GM19193 (cell line): ENCODE data around the gene WDR38.

Experiments used
- POLR2A ChIP-seq: IDR thresholded peaks from 4 replicates; pipeline ENCODE4 v1.6.1; 2011; ENCODE audit not compliant: insufficient read depth, insufficient read length; ENCODE audit errors: extremely low read depth

WDR38 gene

DNA sequence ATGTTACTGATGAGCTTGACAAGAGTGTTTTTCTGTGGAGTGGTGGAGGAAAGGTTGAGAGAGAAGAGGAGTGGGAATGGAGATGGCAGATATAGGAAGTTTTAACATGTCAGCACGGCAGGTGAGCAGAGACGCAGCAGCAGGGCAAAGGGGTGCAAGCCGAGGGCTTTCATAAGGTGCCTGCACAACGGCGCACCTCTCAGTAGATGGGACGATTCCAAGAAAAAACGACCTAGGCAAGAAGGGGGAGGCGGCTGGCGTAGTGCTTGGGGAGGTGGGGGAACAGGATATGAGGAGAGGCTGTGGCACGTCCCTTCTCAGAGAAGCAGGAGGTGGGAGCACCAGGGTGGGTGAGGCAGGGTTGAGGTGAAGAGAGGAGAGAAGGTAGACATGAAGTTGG is 33.2 kb downstream of the WDR38 start:
- TF ChIP-seq POLR2A = no peak

DNA sequence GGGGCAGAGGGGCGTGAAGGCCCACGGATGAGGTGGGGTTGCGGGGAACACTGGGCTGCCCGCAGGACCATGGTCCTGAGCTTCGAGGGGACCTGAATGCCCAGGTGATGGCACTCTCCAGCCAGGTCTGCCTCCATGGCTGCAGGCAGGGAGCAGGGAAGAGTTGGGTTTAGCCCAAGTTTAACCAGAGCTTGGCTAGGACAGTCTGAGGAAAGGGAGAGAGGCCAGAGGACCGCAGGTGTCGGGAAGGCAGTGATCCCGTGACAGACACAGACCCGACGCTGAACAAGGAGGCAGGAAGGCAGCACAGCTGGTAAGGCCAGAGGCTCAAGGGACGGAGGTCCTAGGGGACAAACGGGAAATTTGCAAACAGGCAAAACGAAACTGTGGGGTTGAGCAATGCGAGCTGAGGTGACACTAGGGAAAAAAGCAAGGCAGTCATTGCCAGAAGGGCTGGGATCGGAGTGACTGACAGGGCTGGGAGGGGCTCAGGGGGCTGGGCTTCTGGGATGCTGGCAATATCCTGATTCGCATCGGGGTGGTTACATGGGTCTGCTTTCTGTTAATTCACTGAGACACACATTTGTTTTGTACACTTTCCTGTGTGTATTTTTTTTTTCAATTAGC is 33.7 kb downstream of the WDR38 start:
- no peak for TF ChIP-seq POLR2A

DNA sequence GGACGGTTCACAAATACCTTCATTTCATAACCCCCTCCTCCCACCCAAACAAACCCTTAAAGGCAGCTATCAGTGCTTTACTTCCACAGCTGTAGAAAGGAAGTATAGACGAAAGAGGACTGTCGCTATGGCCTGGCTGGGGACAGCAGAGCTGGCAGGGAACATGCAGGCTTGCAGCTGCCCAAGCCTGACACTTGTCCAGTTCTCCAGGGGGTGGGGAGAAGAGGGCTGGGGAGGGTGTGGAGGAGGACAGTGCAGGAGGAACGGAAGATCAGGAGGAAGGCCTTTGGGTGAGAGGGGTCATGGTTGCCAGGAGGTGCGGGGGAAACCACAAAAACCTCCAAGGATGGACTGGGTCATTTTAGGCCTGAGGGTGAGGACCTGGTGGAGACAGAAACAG is 34.6 kb downstream of the WDR38 start:
- TF ChIP-seq POLR2A = no peak

DNA sequence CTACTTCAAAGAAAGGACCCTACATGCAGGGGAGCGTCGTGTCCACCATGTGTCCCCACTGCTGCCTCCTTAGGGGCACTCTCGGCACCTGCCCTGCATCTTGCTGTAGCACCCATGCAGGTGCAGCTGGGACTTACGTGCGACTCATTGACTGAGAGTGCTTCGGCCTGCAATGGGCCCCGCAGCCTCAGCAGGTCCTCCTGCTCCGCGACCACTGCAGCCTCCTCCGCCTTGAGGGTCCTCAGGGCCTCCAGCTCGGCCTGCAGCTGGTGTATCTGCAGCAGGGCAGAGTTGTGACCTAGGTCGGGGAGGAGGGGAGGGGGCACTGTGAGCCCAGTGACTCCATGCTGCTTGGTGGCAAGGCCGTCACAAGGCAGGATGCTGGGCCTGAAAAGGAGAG is 35.7 kb downstream of the WDR38 start:
- no peak for TF ChIP-seq POLR2A

DNA sequence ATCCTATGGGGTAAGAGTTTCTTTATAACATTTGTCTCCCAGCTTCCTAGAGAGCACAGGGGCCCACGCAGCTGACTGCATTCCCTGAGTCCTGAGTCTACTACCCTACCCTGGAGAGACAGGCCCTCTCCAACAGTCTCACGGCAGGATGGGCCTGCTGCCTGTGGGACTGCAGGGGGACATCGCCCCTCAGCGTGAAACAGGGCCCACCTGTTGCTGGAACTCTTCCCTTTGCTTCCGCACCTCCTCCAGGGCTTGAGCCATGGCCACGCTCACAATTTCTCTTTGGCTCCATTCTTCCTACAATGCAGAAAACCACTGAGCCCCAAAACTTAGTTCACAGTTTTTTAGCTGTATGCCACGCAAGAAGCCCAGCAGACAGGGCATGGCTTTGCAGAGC is 36.9 kb downstream of the WDR38 start:
- TF ChIP-seq POLR2A = no peak

DNA sequence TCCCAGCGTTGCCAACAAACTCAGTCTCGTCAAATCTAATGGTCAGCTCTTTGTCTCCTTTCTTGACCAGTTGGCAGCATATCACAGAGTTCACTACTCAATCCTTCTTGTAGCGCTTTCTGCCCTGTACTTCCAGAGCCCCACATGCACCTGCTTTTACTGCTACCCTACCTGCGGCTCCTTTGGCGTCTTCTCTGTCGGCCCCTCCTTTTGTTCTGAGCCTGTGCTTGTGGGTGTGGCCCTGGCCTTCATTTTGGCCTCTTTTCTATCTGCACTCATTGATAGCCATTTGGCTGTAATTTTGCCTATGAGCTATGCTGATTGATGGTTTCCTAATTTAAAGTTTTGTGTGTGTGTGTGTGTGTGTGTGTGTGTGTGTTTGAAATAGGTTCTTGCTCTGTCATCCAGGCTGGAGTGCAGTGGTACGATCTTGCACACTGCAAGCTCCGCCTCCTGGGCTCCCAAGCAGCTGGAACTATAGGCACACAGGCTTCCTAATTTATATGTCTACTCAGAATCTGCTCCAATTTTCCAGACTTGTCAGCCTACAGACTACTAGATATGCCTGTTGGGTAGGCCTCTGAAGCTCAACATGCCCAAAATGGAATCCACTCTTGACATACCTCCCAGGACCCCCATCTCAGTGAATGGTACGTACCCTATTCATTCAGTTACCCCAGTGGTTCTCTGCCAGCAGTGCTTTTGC is 40.9 kb downstream of the WDR38 start:
- TF ChIP-seq POLR2A = no peak

DNA sequence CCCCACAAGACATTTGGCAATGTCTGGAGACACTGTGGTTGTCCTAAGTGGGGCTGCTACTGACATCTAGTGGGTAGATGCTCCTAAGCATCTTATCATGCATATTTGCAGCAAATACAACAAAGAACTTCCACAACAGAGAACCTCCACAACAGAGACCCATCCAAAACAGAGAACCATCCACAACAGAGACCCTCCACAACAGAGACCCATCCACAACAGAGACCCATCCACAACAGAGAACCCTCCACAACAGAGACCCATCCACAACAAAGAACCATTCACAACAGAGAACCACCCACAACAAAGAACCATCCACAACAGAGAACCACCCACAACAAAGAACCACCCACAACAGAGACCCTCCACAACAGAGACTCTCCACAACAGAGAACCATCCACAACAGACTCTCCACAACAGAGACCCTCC is 41.5 kb downstream of the WDR38 start:
- TF ChIP-seq POLR2A = no peak

DNA sequence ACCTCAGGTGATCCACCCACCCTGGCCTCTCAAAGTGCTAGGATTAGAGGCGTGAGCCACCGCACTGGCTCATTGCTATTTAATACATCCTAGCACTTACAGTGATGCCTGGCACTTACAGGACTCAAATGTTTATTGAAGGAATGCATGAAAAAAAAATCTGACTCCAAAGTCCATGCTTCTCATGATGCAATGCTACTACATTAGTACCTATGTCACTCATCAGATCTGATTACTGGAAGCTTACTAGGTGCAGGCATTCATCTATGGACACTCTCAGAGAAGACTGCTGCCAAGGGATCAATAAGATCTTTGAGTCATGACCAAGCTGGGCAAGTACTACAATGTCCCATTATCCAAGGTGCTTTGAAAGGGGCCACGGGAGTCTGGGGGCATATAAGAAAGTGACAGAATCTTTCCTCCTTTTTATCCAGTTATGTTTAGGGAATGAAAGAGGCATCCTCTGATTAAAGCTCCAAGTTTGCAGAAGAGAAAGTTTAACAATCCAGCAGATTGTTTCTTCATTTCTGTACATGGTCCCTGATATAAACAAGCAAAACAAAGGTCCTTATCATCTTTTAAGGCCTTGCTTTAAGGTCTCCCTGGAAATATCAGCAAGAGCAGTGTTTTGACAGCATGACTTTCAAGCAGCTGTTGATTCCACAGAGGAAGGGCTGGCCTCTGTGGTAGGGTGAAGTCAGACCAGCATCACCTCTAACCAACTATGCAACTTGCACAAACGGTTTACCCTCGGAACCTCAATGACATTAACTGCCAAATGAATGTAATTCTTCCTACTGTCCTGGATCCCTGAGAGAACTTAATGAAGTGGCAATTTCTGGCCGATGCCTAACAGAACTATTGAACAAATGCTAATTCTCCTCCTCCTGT is 44.6 kb downstream of the WDR38 start:
- TF ChIP-seq POLR2A = no peak

DNA sequence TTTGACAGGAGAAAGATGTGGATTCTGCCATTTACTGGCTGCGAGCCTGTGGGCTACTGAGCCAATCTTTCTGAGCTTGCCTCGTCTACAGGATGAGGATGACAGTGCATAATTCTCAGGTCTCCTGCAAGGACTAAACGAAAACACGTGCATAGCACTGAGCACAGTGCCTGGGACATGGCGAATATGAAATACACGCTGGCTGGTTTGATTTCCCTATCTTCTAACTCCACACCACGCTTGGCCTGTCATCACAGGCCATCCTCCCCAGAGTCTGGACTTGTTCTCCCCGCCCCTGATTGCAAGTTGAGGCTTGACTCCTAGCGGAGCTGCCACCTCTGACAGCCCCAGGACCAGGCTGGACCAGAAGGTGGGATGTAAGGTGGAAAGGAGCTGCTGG is 46.6 kb downstream of the WDR38 start:
- no peak for TF ChIP-seq POLR2A

DNA sequence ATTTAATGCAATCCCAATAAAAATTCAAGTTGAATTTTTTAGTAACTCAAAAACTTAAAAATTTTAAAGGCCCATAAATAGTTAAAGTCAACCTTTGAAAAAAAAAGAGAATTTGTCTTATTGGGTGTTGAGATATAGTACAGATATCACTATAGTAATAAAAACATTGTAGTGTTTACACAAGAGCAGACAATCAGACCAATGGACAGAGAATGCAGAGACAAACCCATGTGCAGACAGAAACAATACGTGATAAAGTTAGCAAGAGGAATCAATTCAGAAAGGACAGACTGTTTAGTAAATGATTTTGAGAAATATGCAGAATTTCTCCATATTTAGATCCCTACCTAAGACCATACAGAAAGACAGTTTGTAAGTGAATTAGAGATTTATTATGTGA is 53.7 kb downstream of the WDR38 start:
- TF ChIP-seq POLR2A = no peak
